Measurements from ENCODE around the gene GPANK1. TPM values are rescaled to one million over a fixed set of nuclear protein-coding genes. Genes with fewer than 3 reads are reported as not detected.

The GPANK1 gene
- total RNA-seq, 1 donor from 2014 or later, result 8.9 TPM

GRCh38 chr6:31705931-31706330 lies 41.1 kb upstream of the GPANK1 start:
- H3K36me3 Mint-ChIP-seq (ENCODE audit: low read depth, unreplicated experiment), result no peaks in the 10 kb centered on the region
- no peak overlapping the region for H3K4me3 Mint-ChIP-seq (ENCODE audit: unreplicated experiment)
- TF ChIP-seq CTCF (IDR thresholded peaks at IDR 0.05; ENCODE audit: unreplicated experiment), result no peak
- no peak for DNase-seq (ENCODE audit: low spot score)
- no peaks in the 10 kb centered on the region for H3K9me3 Mint-ChIP-seq (ENCODE audit: unreplicated experiment)
- H3K4me1 Mint-ChIP-seq (ENCODE audit: unreplicated experiment), result peaks cover 18% of the 10 kb centered on the region
- no peak overlapping the region for H3K27ac Mint-ChIP-seq (ENCODE audit: unreplicated experiment)
- peaks cover 6% of the 10 kb centered on the region for H3K27me3 Mint-ChIP-seq (ENCODE audit: unreplicated experiment)

- Mint-ChIP-seq H3K36me3 (ENCODE audit: low read depth, unreplicated experiment) (no peaks in the 10 kb centered on the region), H3K27ac (ENCODE audit: unreplicated experiment) (peak within 1 kb of the TSS; percentile 98), H3K4me3 (ENCODE audit: unreplicated experiment) (peak within 1 kb of the TSS; percentile 99), H3K9me3 (ENCODE audit: unreplicated experiment) (no peaks in the 10 kb centered on the region), H3K27me3 (ENCODE audit: unreplicated experiment) (peaks cover 6% of the 10 kb centered on the region), H3K4me1 (ENCODE audit: unreplicated experiment) (peaks cover 20% of the 10 kb centered on the region)
- DNase-seq (ENCODE audit: low spot score), result peak; percentile 93
- TF ChIP-seq CTCF (IDR thresholded peaks at IDR 0.05; ENCODE audit: unreplicated experiment), result no peak
These were observed 38.3 kb upstream of the GPANK1 start, which contains the start of gene ABHD16A for GRCh38 chr6:31702819-31703716. ABHD16A (minus strand) TSS chr6:31703324; CDS start chr6:31703281, 43 bp downstream.

GRCh38 chr6:31702405-31702818 lies 37.6 kb upstream of the GPANK1 start:
- peak overlapping the region; percentile 99 for H3K4me3 Mint-ChIP-seq (ENCODE audit: unreplicated experiment)
- no peaks in the 10 kb centered on the region for H3K36me3 Mint-ChIP-seq (ENCODE audit: low read depth, unreplicated experiment)
- DNase-seq (ENCODE audit: low spot score), result peak; percentile 25
- peak overlapping the region; percentile 98 for H3K27ac Mint-ChIP-seq (ENCODE audit: unreplicated experiment)
- peaks cover 26% of the 10 kb centered on the region for H3K4me1 Mint-ChIP-seq (ENCODE audit: unreplicated experiment)
- H3K27me3 Mint-ChIP-seq (ENCODE audit: unreplicated experiment), result peaks cover 6% of the 10 kb centered on the region
- no peak for TF ChIP-seq CTCF (IDR thresholded peaks at IDR 0.05; ENCODE audit: unreplicated experiment)
- H3K9me3 Mint-ChIP-seq (ENCODE audit: unreplicated experiment), result no peaks in the 10 kb centered on the region

- peaks cover 31% of the 10 kb centered on the region for H3K4me1 Mint-ChIP-seq (ENCODE audit: unreplicated experiment)
- DNase-seq (ENCODE audit: low spot score), result no peak
- peaks cover 6% of the 10 kb centered on the region for H3K27me3 Mint-ChIP-seq (ENCODE audit: unreplicated experiment)
- H3K4me3 Mint-ChIP-seq (ENCODE audit: unreplicated experiment), result peak overlapping the region; percentile 99
- TF ChIP-seq CTCF (IDR thresholded peaks at IDR 0.05; ENCODE audit: unreplicated experiment), result no peak
- H3K9me3 Mint-ChIP-seq (ENCODE audit: unreplicated experiment), result no peaks in the 10 kb centered on the region
- peak overlapping the region; percentile 98 for H3K27ac Mint-ChIP-seq (ENCODE audit: unreplicated experiment)
- no peaks in the 10 kb centered on the region for H3K36me3 Mint-ChIP-seq (ENCODE audit: low read depth, unreplicated experiment)
These were observed 37.0 kb upstream of the GPANK1 start for GRCh38 chr6:31701666-31702404.

Measured in endothelial cell (in vitro differentiated cells).